ENCODE data around the gene GARNL3. TPM values are rescaled to one million over a fixed set of nuclear protein-coding genes. Genes with fewer than 3 reads are reported as not detected.

The GARNL3 gene
- total RNA-seq, 1 experiment from 2014 or later, result 11.8 TPM

GRCh38 chr9:127263237-127263636 lies 1.3 kb upstream of the GARNL3 start:
- no peak overlapping the region for H3K4me3 ChIP-seq (ENCODE audit: low read depth, low read length)
- CTCF ChIA-PET, result no interaction called here

GRCh38 chr9:127263664-127264063 lies 910 bp upstream of the GARNL3 start:
- H3K9me3 Mint-ChIP-seq (ENCODE audit: unreplicated experiment), result no peaks in the 10 kb centered on the region
- no peak overlapping the region for H3K4me3 ChIP-seq (ENCODE audit: low read depth, low read length)

More at GRCh38 chr9:127263237-127263636, 1.3 kb upstream of the GARNL3 start:
- no TSS peak for BruUV-seq (replicated peaks)
- H3K27me3 Mint-ChIP-seq (ENCODE audit: insufficient read depth, unreplicated experiment), result no peaks in the 10 kb centered on the region
- Histone ChIP-seq H3K4me1 (no peaks in the 10 kb centered on the region), H3K36me3 (ENCODE audit: control insufficient read depth, insufficient read depth, low read length) (no peaks in the 10 kb centered on the region), H3K9me3 (no peaks in the 10 kb centered on the region), H3K27me3 (replicated peaks; ENCODE audit: control insufficient read depth, insufficient read depth, low read length) (no peaks in the 10 kb centered on the region)
- H3K9me3 Mint-ChIP-seq (ENCODE audit: unreplicated experiment), result no peaks in the 10 kb centered on the region
- H3K27ac Mint-ChIP-seq (ENCODE audit: unreplicated experiment), result no peak overlapping the region
- intact Hi-C loops (cut with micrococcal nuclease; ENCODE audit: unreplicated experiment), result no loop called here
- no peak overlapping the region for H3K4me3 Mint-ChIP-seq (ENCODE audit: unreplicated experiment)
- H3K4me1 Mint-ChIP-seq (ENCODE audit: low read depth, unreplicated experiment), result no peaks in the 10 kb centered on the region
- no peak for TF ChIP-seq CTCF (IDR thresholded peaks at IDR 0.05; ENCODE audit: insufficient read depth in 1 of 2, low read depth in 1 of 2, low read length in 1 of 2, severe bottlenecking in 1 of 2, unreplicated experiment in 1 of 2)
- no peaks in the 10 kb centered on the region for H3K36me3 Mint-ChIP-seq (ENCODE audit: insufficient read depth, unreplicated experiment)
- DNase-seq, result no peak
- POLR2A ChIA-PET, result no interaction called here

DNA sequence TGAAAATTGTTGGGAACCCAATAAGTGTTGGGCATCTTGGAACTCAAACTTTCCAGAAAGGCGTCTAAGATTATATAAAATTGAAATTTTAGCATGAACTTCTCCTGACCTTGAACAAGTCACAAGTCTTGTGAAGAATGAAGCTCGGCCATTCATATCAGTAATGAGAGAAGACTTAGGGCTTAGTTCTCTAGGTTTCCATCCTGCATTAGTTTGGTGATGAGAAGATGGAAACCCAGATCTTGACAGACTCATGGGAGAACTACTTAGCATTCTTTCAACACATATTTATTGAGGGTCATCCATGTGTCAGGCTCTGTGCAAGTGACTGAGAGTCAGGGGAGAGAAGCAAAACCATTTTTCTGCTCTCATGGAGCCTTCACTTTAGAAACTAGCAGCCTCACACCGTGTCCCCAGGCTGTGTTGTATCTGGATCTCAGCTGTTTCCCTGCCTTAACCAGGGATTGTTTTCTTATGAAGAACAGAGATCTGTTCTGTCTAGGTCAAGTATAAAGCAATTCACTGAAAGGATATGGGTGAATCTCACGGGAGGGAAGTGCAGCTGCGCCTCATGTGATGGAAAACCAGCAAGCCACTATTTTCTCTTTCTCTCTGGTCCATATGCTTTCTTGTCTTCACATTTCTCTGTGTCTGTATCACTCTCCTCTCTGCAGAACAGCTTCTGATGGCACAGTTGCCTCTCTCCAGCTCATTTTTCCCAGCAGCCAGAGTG lies 3.4 kb downstream of the GARNL3 start:
- no peak overlapping the region for H3K4me3 ChIP-seq (ENCODE audit: low read depth, low read length)
- H3K36me3 ChIP-seq (ENCODE audit: control insufficient read depth, insufficient read depth, low read length), result no peaks in the 10 kb centered on the region
- no peaks in the 10 kb centered on the region for H3K27me3 ChIP-seq (replicated peaks; ENCODE audit: control insufficient read depth, insufficient read depth, low read length)
- Mint-ChIP-seq H3K4me3 (ENCODE audit: unreplicated experiment) (no peak overlapping the region), H3K9me3 (ENCODE audit: unreplicated experiment) (no peaks in the 10 kb centered on the region), H3K27me3 (ENCODE audit: insufficient read depth, unreplicated experiment) (no peaks in the 10 kb centered on the region), H3K27ac (ENCODE audit: unreplicated experiment) (no peak overlapping the region), H3K4me1 (ENCODE audit: low read depth, unreplicated experiment) (no peaks in the 10 kb centered on the region), H3K36me3 (ENCODE audit: insufficient read depth, unreplicated experiment) (no peaks in the 10 kb centered on the region)
- no peaks in the 10 kb centered on the region for H3K9me3 ChIP-seq
- intact Hi-C loops (cut with micrococcal nuclease; ENCODE audit: unreplicated experiment), result no loop called here
- TF ChIP-seq CTCF (IDR thresholded peaks at IDR 0.05; ENCODE audit: insufficient read depth in 1 of 2, low read depth in 1 of 2, low read length in 1 of 2, severe bottlenecking in 1 of 2, unreplicated experiment in 1 of 2), result no peak
- BruUV-seq (replicated peaks), result no TSS peak
- no peak for DNase-seq
- H3K4me1 ChIP-seq, result no peaks in the 10 kb centered on the region
- ChIA-PET CTCF (no interaction called here), POLR2A (no interaction called here)

More at GRCh38 chr9:127263664-127264063, 910 bp upstream of the GARNL3 start:
- no peaks in the 10 kb centered on the region for H3K9me3 ChIP-seq
- H3K4me1 Mint-ChIP-seq (ENCODE audit: low read depth, unreplicated experiment), result no peaks in the 10 kb centered on the region
- no peaks in the 10 kb centered on the region for H3K4me1 ChIP-seq
- no peak for TF ChIP-seq CTCF (IDR thresholded peaks at IDR 0.05; ENCODE audit: insufficient read depth in 1 of 2, low read depth in 1 of 2, low read length in 1 of 2, severe bottlenecking in 1 of 2, unreplicated experiment in 1 of 2)
- CTCF ChIA-PET, result no interaction called here
- BruUV-seq (replicated peaks), result no TSS peak
- POLR2A ChIA-PET, result no interaction called here
- DNase-seq, result no peak
- no peaks in the 10 kb centered on the region for H3K36me3 ChIP-seq (ENCODE audit: control insufficient read depth, insufficient read depth, low read length)
- no peak overlapping the region for H3K4me3 Mint-ChIP-seq (ENCODE audit: unreplicated experiment)
- no peaks in the 10 kb centered on the region for H3K27me3 ChIP-seq (replicated peaks; ENCODE audit: control insufficient read depth, insufficient read depth, low read length)
- H3K27me3 Mint-ChIP-seq (ENCODE audit: insufficient read depth, unreplicated experiment), result no peaks in the 10 kb centered on the region
- intact Hi-C loops (cut with micrococcal nuclease; ENCODE audit: unreplicated experiment), result no loop called here
- no peak overlapping the region for H3K27ac Mint-ChIP-seq (ENCODE audit: unreplicated experiment)
- H3K36me3 Mint-ChIP-seq (ENCODE audit: insufficient read depth, unreplicated experiment), result no peaks in the 10 kb centered on the region
